Astrocyte (in vitro differentiated cells and primary cell): Measurements from ENCODE around the gene FADS2.

Experiments used
- EZH2 ChIP-seq: IDR thresholded peaks from 2 replicates; pipeline ENCODE4 v1.6.1; 2012; ENCODE audit warnings: mild to moderate bottlenecking, low read length, inconsistent platforms; ENCODE audit not compliant: insufficient read depth
- TF ChIP-seq, protein P1 (sequence below): IDR thresholded peaks from 2 replicates; pipeline ENCODE4 v1.5.1; 2011; ENCODE audit warnings: low read depth, mild to moderate bottlenecking, inconsistent platforms, low read length, moderate library complexity; ENCODE audit not compliant: insufficient read depth

DNA sequence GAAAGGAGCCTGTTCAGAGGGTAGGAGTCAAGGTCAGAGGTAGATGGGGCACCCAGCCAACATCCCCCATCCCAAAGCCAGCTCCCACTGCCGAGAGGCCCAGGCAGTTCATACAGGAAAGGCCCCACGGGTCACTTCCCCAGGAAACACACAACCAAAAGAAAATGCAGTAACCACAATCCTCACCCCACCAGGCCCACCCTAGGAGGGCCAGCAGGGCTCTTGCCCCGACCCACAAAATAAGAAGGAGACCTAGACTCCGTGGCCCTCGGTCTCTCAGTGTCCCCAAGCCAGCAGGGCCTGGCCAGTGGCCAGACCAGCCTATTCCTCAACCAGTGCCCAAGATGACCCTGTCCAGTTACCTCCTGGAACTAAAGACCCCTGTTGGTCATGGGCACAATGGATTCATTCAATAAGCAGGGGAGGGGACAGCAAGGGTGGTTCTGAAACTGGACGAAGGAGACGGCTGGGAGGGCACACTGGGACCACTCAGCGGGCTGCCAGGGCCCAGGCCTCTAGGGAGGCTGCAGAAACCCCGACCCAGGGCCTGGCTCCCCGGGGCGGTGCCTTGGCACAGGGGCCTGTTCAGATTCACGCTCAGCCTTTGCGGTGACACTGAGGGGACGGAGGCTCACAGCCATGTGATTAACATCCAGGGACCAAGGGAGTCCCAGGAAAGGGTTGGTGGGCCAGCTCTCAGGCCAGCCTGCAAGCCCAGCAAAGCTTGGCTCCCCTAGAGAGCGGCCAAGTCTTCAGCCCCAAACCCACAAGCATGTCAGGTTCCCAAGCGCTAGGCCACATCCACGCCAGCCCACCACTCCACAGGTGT is 83.8 kb downstream of the FADS2 start:
- TF ChIP-seq, protein P1, sequence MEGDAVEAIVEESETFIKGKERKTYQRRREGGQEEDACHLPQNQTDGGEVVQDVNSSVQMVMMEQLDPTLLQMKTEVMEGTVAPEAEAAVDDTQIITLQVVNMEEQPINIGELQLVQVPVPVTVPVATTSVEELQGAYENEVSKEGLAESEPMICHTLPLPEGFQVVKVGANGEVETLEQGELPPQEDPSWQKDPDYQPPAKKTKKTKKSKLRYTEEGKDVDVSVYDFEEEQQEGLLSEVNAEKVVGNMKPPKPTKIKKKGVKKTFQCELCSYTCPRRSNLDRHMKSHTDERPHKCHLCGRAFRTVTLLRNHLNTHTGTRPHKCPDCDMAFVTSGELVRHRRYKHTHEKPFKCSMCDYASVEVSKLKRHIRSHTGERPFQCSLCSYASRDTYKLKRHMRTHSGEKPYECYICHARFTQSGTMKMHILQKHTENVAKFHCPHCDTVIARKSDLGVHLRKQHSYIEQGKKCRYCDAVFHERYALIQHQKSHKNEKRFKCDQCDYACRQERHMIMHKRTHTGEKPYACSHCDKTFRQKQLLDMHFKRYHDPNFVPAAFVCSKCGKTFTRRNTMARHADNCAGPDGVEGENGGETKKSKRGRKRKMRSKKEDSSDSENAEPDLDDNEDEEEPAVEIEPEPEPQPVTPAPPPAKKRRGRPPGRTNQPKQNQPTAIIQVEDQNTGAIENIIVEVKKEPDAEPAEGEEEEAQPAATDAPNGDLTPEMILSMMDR, result no peak
- no peak for TF ChIP-seq EZH2
